ENCODE measurements around the gene DHCR7.

The DHCR7 gene

GRCh38 chr11:71433648-71434450 lies 14.3 kb downstream of the DHCR7 start:
- H4K20me1 ChIP-seq (ENCODE audit: control insufficient read depth, insufficient read depth, low read depth, low read length), result 0 out of 2 replicates have a peak, but pooled peaks cover 4% of the 10 kb centered on the region
- H3K9me2 ChIP-seq (replicated peaks; ENCODE audit: control insufficient read depth, low read length), result no peaks in the 10 kb centered on the region
- H3F3A ChIP-seq (ENCODE audit: control insufficient read depth, insufficient read depth), result no peaks in the 10 kb centered on the region
- no peaks in the 10 kb centered on the region for H3K27me3 ChIP-seq (ENCODE audit: control insufficient read depth, low read length)
- H3K4me1 ChIP-seq (ENCODE audit: control insufficient read depth, low read length), result no peaks in the 10 kb centered on the region
- no peak for TF ChIP-seq EZH2phosphoT487 (IDR thresholded peaks at IDR 0.05; ENCODE audit: borderline replicate concordance, low read length)
- TF ChIP-seq CTCF (IDR thresholded peaks at IDR 0.05; ENCODE audit: low read depth, low read length, poor library complexity, severe bottlenecking), result no peak
- no peak overlapping the region for H3K4me2 ChIP-seq (ENCODE audit: low read length)
- H3K9me3 ChIP-seq (ENCODE audit: control insufficient read depth, insufficient read depth, low read length), result no peaks in the 10 kb centered on the region
- H3K36me3 ChIP-seq (ENCODE audit: control insufficient read depth, low read length), result peaks cover 48% of the 10 kb centered on the region
- no peaks in the 10 kb centered on the region for H3K79me2 ChIP-seq (ENCODE audit: control insufficient read depth, low read length)
- H3K27ac ChIP-seq (ENCODE audit: low read depth, low read length), result no peak overlapping the region
- H3K4me3 ChIP-seq (ENCODE audit: low read length), result no peak overlapping the region

- H3K9me3 ChIP-seq (ENCODE audit: control insufficient read depth, insufficient read depth, low read length), result no peaks in the 10 kb centered on the region
Observed at GRCh38 chr11:71432761-71433647, 15.2 kb downstream of the DHCR7 start.

GRCh38 chr11:71431271-71431670 lies 16.9 kb downstream of the DHCR7 start:
- Histone ChIP-seq H3K79me2 (ENCODE audit: control insufficient read depth, low read length) (no peaks in the 10 kb centered on the region), H3K36me3 (ENCODE audit: control insufficient read depth, low read length) (peaks cover 23% of the 10 kb centered on the region), H3K27me3 (ENCODE audit: control insufficient read depth, low read length) (no peaks in the 10 kb centered on the region), H3K9me2 (replicated peaks; ENCODE audit: control insufficient read depth, low read length) (no peaks in the 10 kb centered on the region), H3K9me3 (ENCODE audit: control insufficient read depth, insufficient read depth, low read length) (no peaks in the 10 kb centered on the region), H3K4me1 (ENCODE audit: control insufficient read depth, low read length) (peaks cover 4% of the 10 kb centered on the region), H3F3A (ENCODE audit: control insufficient read depth, insufficient read depth) (no peaks in the 10 kb centered on the region), H3K4me2 (ENCODE audit: low read length) (no peak overlapping the region), H4K20me1 (ENCODE audit: control insufficient read depth, insufficient read depth, low read depth, low read length) (0 out of 2 replicates have a peak, but pooled peaks cover 4% of the 10 kb centered on the region), H3K27ac (ENCODE audit: low read depth, low read length) (no peak overlapping the region), H3K4me3 (ENCODE audit: low read length) (no peak overlapping the region)
- TF ChIP-seq EZH2phosphoT487 (IDR thresholded peaks at IDR 0.05; ENCODE audit: borderline replicate concordance, low read length) (no peak), CTCF (IDR thresholded peaks at IDR 0.05; ENCODE audit: low read depth, low read length, poor library complexity, severe bottlenecking) (no peak)

More at GRCh38 chr11:71432761-71433647, 15.2 kb downstream of the DHCR7 start:
- H3F3A ChIP-seq (ENCODE audit: control insufficient read depth, insufficient read depth), result no peaks in the 10 kb centered on the region
- 0 out of 2 replicates have a peak, but pooled peaks cover 4% of the 10 kb centered on the region for H4K20me1 ChIP-seq (ENCODE audit: control insufficient read depth, insufficient read depth, low read depth, low read length)
- no peaks in the 10 kb centered on the region for H3K79me2 ChIP-seq (ENCODE audit: control insufficient read depth, low read length)
- TF ChIP-seq EZH2phosphoT487 (IDR thresholded peaks at IDR 0.05; ENCODE audit: borderline replicate concordance, low read length), result no peak
- TF ChIP-seq CTCF (IDR thresholded peaks at IDR 0.05; ENCODE audit: low read depth, low read length, poor library complexity, severe bottlenecking), result no peak
- peaks cover 40% of the 10 kb centered on the region for H3K36me3 ChIP-seq (ENCODE audit: control insufficient read depth, low read length)
- no peaks in the 10 kb centered on the region for H3K4me1 ChIP-seq (ENCODE audit: control insufficient read depth, low read length)
- H3K9me2 ChIP-seq (replicated peaks; ENCODE audit: control insufficient read depth, low read length), result no peaks in the 10 kb centered on the region
- H3K4me2 ChIP-seq (ENCODE audit: low read length), result no peak overlapping the region
- no peak overlapping the region for H3K4me3 ChIP-seq (ENCODE audit: low read length)
- H3K27ac ChIP-seq (ENCODE audit: low read depth, low read length), result no peak overlapping the region
- H3K27me3 ChIP-seq (ENCODE audit: control insufficient read depth, low read length), result no peaks in the 10 kb centered on the region
